A549 (cell line): ENCODE data around the gene RBM7.

Experiments used
- BHLHE40 ChIP-seq: IDR thresholded peaks from 2 replicates; pipeline ENCODE4 v1.6.1; 2012; ENCODE audit warnings: low read depth, low read length, inconsistent platforms
- CTCF ChIP-seq: fragments of >200 bp; sonication (Bioruptor Twin); formaldehyde crosslinking; IDR thresholded peaks from 3 replicates; pipeline ENCODE4 v1.5.1; 2016
- FOSB ChIP-seq: fragments of 250-450 bp; sonication (Bioruptor Pico); IDR thresholded peaks from 2 replicates; pipeline ENCODE4 v1.5.0; 2020; ENCODE audit warnings: mild to moderate bottlenecking, moderate library complexity
- JUNB ChIP-seq: fragments of >200 bp; sonication (Bioruptor Twin); formaldehyde crosslinking; IDR thresholded peaks from 2 replicates; pipeline ENCODE4 v1.6.1; 2016
- MAFK ChIP-seq: fragments of 450-650 bp; IDR thresholded peaks from 2 replicates; pipeline ENCODE4 v1.6.1; 2014; ENCODE audit not compliant: partially characterized antibody
- NPAS2 ChIP-seq: fragments of 250-450 bp; sonication (Bioruptor Pico); IDR thresholded peaks from 2 replicates; pipeline ENCODE4 v1.8.0; 2022; ENCODE audit warnings: mild to moderate bottlenecking, moderate library complexity, borderline replicate concordance
- NR3C1 ChIP-seq: fragments of >200 bp; sonication (Bioruptor Twin); formaldehyde crosslinking; IDR thresholded peaks from 3 replicates; pipeline ENCODE4 v1.6.1; 2017
- RAD21 ChIP-seq, 2 experiments: fragments of >200 bp in 1 of 2; sonication (Bioruptor Twin) in 1 of 2; formaldehyde crosslinking in 1 of 2; IDR thresholded peaks in 1 of 2; conservative IDR thresholded peaks in 1 of 2; 2 replicates in 1 of 2; 3 replicates in 1 of 2; pipeline ENCODE4 v1.6.1; 2012 to 2018; ENCODE audit warnings: inconsistent platforms in 1 of 2
- RCOR1 ChIP-seq: fragments of 150-350 bp; IDR thresholded peaks from 2 replicates; pipeline ENCODE4 v1.6.1; 2014; ENCODE audit warnings: antibody characterized with exemption, low read length, low read depth
- REST ChIP-seq: fragments of 200-600 bp; sonication (generic); IDR thresholded peaks from 2 replicates; pipeline ENCODE4 v1.6.1; 2016; ENCODE audit warnings: antibody characterized with exemption, mild to moderate bottlenecking, moderate library complexity
- RFX5 ChIP-seq: fragments of 450-650 bp; IDR thresholded peaks from 2 replicates; pipeline ENCODE4 v1.7.1; 2014; ENCODE audit warnings: antibody characterized with exemption, mild to moderate bottlenecking, moderate library complexity
- SMC3 ChIP-seq: fragments of >200 bp; sonication (Bioruptor Twin); formaldehyde crosslinking; IDR thresholded peaks from 3 replicates; pipeline ENCODE4 v1.6.1; 2018; ENCODE audit warnings: inconsistent platforms
- ZFP36 ChIP-seq: fragments of 450-650 bp; IDR thresholded peaks from 2 replicates; pipeline ENCODE4 v1.6.1; 2014; ENCODE audit warnings: borderline replicate concordance; ENCODE audit not compliant: partially characterized antibody

GRCh38 chr11:114362326-114362725 lies 38.1 kb upstream of the RBM7 start:
- TF ChIP-seq CTCF (no peak), ZFP36 (no peak), REST (no peak), RFX5 (no peak), FOSB (CRISPR knock-in tag) (no peak), NPAS2 (CRISPR knock-in tag) (no peak), RAD21 (conservative IDR thresholded peaks at IDR 0.05 in 1 of 2, IDR thresholded peaks at IDR 0.05 in 1 of 2) (no peak), MAFK (no peak), NR3C1 (no peak), SMC3 (no peak), RCOR1 (no peak), BHLHE40 (no peak), JUNB (no peak)
